HG03135 (cell line): ENCODE results near the gene CAMKMT.

Source experiments
- ATAC-seq: cut with Tn5 transposase; IDR thresholded peaks from one replicate; pipeline ENCODE4 v1.9.1; 2021; ENCODE audit warnings: mild to moderate bottlenecking, moderate library complexity; ENCODE audit not compliant: unreplicated experiment

CAMKMT gene

DNA sequence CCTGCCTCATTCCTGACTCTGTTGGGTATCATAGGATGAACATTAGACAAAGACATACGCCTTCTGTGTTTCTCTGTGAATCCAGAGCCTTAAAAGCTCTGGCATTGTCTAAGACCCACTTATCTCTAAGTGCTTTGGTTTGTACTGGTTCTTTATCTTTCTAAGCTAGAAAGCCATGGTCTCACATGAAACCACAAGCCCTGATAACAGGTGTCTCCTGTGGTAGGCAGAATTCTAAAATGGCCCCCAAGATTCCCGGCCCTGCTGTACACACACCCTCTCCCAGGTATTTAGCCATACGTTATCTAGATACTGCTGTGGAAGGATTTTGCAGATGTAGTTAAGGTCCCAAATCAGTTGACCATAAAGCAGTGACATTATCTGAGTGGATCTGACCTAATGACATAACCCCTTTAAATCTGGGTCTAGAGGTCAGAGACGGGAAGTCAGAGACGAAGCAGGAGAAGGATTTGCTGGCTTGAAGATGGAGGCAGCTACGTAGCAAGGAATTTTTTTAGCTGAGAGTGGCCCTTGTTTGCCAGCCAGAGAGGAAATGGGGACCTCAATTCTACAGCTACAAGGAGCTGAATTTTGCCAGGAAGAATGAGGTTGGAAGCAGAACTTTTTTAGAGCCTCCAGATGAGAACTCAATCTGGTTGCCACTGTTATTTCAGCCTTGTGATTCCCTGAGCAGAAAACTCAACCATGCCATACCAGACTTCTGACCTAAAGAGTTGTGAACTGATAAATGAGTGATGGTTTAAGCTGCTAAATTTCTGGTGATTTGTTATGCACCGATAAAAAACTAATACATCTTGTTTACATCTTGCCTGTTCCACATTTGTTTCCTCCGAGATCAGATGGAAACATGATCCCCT lies 186.7 kb downstream of the CAMKMT start:
- no peak for ATAC-seq

DNA sequence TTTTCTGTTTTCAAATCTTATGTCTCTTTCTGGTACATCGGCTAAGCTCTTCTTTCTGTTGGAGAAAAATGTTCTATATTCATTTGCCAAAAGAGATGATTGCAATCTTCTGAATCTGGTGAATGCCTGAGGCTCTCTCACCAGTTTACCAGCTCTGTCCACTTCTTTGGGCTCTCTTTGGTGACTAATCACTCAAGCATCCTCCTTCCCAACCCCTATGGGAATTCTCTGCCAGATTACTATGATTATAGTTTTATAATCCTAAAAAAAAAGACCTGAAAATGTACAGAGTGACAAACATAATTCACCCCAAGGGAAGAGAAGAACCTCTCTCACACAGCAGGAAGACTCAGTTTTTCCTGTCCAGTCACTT lies 187.3 kb downstream of the CAMKMT start:
- no peak for ATAC-seq

DNA sequence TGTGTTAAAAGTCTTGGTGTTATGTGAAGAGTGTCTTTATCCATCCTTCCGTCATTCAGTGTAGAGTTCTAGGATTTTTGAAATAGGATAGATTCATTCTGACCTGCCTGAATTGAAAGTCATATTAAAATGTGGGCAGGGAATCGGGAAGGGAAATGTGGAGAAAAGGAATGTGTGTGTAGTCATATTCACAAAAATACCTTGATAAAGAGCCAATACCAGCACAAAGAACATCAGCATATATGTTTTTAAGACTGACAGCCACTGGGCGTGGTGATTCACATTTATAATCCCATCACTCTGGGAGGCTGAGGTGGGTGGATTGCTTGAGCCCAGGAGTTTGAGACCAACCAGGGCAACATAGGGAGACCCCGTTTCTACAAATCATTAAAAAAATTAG lies 188.1 kb downstream of the CAMKMT start:
- no peak for ATAC-seq

DNA sequence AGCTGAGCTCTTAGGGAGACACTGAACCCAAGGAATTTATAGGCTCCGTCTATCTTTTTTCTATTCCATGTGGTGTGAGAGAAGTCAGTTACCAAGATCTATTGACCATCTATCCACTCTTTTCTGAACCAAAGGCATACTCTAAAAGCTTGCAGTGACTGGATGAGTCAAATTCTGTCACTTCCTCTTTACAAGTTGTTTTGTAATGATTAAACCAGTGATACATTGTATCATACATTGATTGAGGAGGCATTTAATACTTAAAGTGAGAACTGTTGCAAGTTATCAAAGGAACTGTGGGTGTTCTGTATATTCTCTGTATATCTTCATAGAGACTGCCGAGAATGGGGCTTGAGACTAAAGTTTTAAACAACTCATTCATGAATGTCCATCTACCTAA lies 188.8 kb downstream of the CAMKMT start:
- no peak for ATAC-seq

DNA sequence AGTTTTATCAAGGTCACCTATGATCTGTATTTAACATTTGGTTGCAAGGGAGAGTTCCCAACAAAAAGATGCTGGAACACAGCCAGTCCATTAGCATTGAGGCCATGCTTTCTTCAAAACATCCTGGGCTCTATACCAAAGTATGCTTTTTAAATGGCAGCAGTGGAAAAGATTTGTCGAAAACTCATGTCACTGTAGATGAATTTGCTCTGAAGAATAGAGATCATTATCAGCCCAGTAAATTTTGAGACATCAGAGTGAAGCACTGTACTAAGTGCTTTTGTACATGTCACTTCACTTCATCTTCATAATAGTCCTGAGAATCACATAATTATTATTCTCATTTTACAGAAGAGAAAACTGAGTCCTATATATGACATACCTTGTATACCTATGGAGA lies 189.8 kb downstream of the CAMKMT start:
- ATAC-seq = no peak

DNA sequence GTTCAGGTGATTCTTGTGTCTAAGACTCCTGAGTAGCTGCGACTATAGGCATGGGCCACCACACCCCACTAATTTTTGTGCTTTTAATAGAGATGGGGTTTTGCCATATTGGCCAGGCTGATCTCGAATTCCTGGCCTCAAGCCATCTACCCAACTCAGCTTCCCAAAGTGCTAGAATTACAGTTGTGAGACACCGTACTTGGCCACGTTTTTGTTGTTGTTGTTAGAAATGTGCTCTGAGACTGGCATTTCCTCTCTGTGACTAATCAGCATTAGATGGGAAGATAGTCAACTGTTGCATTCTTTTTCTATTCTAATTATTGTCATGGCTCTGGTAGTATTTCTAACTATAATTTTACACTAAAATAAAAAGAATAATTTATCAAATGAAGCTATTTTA lies 191.7 kb downstream of the CAMKMT start:
- no peak for ATAC-seq

DNA sequence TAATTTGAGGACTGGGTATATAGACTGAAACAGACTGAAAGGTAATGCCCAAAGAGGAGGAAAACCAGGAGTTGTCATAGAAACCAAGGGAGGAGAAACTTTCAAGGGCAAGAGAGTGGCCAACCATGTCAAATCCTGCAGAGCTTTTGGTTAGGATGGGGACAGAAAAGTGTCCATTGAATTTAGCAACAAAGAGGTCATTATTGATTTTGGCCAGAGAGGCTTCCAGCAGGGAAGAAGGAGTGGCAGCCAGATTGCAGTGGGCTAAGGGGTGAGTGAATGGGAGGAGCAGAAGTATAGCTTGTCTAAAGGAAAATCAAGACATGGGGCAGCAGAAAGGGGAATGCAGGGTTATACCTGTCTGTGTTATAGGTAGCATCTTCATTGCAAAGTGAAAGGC lies 194.0 kb downstream of the CAMKMT start:
- ATAC-seq = no peak

DNA sequence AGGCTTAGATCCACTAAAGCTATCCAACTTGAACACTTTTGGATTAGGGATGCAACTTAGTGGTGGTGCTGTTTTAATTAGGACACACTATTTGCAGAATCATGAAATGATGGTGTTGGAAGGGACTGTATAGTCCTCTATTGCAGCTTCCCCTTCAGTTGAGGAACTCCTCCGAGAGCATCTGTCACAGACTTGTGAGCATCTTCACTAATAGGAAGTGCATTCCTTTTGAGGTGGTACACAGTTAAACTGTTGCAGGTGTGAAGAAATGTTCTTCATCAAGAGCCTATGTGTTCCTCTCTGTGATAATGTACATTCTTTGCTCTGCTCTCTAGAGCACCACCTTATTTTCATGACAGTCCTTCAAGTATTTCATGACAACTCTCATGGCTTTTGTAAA lies 197.4 kb downstream of the CAMKMT start:
- ATAC-seq = no peak

DNA sequence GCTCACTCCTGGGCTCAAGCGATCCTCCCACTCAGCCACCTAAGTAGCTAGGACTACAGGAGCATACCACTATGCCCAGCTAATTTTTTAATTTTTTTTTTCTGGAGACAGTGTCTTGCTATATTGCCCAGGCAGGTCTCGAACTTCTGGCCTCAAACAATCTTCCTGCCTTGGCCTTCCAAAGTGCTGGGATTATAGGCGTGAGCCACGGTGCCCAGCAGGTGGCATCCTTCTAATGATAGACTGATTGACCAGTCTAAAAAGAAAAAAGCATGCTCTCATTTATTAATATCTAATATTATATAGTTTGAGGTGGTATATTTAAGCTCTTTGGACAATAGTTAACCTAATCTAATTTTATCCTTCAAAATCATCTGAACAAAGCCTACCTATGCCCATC lies 198.6 kb downstream of the CAMKMT start:
- no peak for ATAC-seq

DNA sequence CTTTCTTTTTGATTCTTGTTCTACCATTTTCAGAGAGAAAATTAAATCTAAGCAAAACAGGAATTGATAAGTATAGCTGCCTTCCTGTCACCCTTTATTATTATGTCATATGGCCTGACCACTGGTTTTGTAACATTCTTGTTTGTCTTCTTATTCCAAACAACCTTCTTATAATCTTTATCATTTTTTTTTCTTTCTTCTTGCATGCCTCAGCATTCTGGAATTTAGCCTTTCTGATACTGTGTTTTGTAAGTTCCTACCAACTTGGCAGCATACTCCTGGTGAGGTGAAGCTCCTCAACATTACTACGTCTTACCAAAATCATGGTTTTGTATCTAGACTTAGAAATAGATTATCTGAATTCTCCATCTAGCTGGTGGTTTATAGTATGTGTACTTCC lies 199.2 kb downstream of the CAMKMT start:
- ATAC-seq = no peak

DNA sequence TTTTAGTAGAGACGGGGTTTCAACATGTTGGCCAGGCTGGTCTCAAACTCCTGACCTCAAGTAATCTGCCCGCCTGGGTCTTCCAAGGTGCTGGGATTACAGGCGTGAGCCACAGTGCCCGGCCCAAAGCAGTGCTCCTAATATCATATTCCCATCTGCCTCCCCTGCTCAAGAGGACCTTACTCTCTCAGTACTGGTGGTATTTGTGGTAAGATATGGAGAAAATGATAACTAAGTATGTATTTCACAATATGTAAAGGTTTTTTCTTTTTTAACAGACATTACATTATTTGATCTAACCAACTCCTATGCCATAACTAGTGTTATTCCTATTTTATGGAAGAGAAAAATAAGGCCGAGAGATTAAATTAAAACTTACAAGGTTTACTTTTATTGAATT lies 201.0 kb downstream of the CAMKMT start:
- no peak for ATAC-seq

DNA sequence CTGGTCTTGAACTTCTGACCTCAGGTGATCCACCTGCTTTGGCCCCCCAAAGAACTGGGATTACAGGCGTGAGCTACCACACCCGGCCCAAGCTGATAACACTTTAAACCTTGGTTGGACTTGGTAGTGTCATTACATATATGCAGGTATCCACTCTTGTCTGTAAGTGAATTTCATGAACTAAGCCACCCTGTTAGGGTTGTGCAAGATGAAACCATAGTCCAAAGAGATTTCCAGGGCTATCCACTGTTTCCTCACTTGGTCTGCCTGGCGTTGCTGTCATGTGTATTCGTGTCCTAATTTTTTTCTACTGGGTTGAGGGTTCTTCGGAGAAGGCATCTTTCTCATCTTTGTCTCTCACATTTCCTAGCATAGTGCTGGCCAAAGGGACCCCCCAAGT lies 203.0 kb downstream of the CAMKMT start:
- no peak for ATAC-seq

DNA sequence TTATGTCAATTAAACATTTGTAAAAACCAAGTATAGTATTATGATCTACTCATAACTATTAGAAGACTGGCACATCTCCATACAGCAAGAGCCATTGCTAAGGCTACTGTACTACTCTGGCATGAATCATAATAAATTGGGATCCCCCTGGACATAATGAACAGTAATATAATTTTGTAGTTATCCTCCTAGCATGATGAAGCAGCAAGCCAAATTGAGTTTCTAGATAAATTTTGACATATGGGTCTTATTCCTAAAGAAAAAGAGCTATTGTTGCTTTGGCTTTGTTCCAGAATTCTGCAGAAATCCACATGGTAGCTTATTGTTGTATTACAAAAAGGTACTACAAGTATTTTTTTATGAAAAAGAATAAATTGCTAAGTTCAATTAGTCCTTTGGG lies 204.3 kb downstream of the CAMKMT start:
- no peak for ATAC-seq

DNA sequence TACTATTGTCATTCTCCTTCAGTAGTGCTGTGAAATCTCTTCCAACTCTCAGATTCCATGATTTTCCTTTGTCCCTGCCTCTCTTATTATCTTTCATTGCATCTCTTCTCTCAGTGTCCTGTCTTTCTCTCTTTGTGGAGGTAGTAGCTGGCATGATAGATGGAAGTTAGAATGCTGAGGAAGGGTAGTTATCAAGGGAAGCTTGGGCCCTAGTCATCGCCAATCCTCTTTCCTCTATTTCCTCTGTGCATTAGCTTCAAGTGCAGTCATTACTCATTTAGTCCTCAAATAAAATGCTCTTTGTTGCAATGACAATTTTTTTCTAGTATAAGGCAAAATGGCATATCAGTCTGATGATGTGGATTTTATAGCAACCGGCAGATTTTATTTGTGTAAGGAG lies 207.7 kb downstream of the CAMKMT start:
- no peak for ATAC-seq

DNA sequence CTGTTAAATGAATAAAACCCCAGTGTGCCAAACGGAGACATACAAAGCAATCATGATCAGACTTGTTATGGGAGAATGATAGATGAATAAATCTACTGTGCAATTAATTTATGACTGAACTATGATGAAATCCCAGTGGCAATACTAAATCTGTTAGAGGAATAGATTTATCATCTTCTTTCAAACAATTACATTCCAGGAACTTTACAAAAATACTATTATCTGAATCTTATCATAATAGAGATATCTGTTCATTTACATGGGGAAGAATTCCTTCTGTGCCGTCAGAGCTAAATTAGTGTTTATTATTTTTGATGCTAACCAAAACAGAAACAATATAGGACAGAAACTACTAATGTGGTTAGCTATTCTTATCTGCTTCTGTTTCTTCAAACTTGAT lies 208.5 kb downstream of the CAMKMT start:
- ATAC-seq = no peak

DNA sequence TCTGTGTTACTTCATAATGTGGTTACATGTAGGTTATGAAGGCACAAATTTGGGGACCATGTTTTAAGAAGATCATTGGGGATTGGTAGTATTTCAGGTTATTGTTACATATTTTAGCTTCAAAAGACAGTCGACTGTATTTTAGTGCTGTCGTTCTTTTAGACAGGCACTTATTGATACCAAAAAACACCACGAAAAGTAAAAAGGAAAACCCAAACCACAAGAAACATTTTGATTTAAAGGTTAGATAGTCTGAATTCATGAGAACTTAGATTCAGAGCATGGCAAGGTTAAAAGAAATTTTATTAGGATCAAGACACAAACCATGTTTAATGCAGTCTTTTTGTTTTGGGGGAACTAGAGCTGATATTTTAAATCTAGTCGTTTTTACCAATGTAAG lies 209.0 kb downstream of the CAMKMT start:
- ATAC-seq = no peak

DNA sequence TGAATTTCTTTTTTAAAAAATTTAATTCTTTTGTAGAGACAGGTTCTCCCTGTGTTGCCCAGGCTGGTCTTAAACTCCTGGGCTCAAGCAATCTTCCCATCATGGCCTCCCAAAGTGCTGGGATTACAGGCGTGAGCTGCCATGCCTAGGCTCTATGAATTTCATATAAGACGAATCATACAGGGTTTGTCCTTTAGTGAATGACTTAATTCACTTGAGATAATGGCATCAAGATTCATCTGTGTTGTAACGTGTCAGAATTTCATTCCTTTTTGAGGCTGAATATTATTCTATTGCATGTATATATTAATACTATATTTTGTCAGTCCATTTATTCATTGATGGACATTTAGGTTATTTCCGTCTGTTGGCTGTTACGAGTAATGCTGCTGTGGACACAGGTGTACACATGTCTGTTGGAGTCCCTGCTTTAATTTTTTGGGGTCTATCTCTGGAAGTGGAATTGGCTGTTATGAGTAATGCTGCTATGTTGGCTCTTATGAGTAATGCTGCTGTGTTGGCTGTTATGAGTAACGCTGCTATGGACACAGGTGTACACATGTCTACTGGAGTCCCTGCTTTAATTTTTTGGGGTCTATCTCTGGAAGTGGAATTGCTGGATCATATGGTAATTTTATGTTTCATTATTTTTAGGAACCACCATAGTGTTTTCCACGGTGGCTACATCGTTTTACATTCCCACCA lies 210.6 kb downstream of the CAMKMT start:
- no peak for ATAC-seq

DNA sequence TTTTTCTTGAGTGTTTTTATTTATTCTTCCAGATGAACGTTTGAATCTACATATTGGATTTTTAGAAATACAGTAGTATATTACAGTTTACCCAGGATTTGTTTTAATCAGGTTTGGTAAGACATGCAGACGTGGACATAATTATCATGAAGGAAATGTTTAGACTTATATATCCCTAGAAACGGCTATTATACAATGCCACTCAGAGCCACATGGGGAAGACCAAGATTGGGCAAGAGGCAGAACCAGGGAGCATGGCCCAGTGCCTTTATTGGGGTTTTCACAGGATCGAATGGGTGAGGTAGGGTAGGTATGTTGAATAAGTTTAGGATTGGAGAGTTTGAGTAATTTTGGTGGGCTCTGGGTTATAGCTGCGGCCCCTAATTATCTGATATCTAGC lies 212.2 kb downstream of the CAMKMT start:
- ATAC-seq = no peak

DNA sequence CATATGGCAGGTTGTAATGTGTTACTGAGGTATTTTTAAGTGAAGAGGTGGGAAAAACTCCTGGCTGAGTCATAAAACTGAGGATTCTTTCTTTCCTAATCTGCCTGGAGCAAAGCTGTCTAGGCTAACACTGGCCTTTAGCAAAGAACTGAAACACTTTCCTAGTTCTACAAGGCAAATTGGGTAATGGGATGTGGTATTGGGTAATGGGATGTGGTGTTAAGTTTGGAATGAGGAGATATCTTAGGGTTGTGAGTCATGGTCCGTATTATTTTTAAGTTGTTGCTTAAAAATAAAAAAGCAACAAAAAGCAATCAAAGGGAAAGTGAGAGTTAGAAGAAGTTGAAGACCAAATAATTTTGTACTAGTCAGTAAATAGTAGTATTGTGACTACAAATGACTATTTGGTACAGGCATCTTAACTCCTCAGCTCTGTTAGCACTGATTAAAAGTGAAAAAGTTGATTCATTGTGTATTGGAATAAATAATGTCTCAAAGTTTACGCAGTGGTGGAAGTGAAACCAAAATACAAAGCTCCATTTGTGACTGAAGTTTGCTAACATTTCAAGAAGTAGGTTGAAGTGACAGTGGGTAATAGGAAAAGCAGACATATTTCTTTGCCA lies 216.8 kb downstream of the CAMKMT start:
- peak; percentile 44 for ATAC-seq

DNA sequence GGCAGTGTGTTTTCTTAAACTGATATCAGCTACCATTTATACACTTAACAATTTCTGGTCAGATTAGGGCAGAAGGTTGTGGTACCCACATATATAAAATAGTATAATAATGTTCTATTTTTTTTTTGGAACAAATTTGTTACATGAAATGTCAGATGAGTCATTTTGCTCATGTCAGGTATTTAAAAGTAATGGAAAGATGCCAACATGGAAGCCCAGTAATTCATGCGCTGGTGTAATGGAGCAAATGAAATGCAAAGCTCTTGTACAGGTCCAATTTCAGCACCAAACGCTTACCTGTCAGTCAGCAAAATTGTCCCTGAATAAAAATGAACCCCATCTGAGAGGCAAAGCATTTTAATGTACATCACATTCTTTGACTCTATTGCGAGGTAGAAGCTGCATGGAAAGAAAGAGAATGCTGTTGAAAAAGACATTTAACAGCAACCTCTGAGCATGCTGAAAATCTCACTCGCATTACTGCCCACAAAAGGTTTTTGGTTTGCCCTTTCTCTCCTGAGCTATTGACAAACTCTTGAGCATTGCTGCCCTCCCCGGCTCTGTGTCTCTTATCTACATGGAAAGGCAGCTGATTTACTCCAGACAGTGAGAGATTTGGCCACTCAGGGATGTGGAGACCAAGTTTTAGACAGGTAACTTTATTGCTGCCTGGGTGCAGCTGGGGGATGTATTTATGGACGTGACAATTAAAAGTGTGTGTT lies 217.5 kb downstream of the CAMKMT start:
- ATAC-seq = no peak

DNA sequence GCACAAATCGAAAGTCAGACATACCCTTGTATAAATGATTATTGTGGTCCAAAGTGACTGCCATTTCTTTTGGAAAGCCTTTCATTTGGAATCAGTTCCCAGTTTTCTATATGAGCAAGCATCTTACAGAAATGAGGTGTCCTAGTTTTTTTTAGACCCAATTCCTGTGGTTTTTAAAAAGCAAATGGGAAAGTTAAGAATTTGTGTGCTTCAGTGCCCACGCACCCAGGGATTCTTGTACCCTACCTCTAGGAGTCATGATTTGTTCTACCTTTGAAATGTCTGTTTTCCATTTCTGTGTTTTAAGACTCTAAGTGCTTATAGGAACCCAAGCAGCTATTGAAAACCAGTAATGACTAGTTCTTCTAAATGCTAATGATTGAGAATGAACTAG lies 218.1 kb downstream of the CAMKMT start:
- ATAC-seq = no peak
